Epithelial cell of proximal tubule (primary cell): Measurements from ENCODE around the gene AP1G2. TPM values are rescaled to one million over a fixed set of nuclear protein-coding genes. Genes with fewer than 3 reads are reported as not detected.

Experiments
- DNase-seq: peaks from one replicate; pipeline ENCODE4 v3.0.0-alpha.2; 2011; ENCODE audit warnings: low read depth
- H3K4me3 ChIP-seq: 2 replicates; pipeline ENCODE4 v1.5.1; 2011; ENCODE audit warnings: low read depth, mild to moderate bottlenecking, low read length
- total RNA-seq: library from RNA; depleted of rRNA; stranded (reverse); fragments of >200 nt; gene quantifications from 2 replicates; pipeline ENCODE4 v1.2.3, GENCODE V29; 2015
- TF ChIP-seq, protein P1 (sequence below): conservative IDR thresholded peaks from 2 replicates; pipeline ENCODE4 v1.5.1; 2012; ENCODE audit warnings: low read depth, mild to moderate bottlenecking, low read length

Gene AP1G2
- total RNA-seq, 1 donor from 2014 or later: 89.9 TPM

DNA sequence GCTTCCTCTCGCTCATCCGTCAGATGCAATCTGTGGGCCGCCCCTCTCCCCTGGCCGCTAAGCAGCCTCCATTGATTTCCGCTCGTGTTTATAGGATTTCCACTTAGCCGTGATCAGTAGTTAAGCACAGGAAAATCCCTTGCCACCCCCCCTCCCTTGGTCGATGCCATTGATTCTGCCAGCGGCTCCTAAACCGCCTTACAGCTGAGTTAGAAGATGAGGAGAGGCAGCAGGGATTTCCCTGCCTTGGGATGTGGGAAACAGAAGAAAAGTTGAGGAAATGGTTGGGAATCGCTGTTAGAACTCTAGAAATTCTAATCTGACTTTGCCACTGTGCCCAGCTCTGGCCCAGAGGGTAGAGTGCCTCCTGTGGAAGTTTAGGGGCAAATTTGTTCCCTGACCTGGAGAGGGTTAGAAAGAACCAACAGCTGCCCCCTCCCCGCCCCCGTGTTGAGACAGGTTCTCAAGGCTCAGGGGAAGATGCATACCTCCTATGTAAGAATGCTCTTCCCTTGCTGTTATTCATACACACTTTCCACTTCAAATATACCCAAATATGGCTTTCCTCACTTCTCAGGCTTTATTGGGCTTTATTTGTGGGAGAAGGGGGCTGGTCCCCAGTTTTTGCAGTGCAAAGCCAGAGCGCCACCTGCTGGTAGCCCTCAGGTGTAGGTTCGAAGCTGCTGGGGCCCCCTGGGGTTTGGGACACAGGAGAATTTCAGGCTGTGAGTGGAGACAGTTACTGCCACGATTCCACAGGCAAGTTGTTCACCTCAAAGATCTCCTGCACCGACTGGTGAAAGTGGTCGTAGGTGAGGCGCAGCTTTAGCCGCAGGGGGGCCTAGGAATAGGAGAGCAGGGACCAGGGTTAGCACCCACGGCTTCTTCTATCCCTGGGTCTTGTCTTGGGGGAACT lies 8.3 kb downstream of the AP1G2 start:
- H3K4me3 ChIP-seq: no peak overlapping the region
- TF ChIP-seq, protein P1, sequence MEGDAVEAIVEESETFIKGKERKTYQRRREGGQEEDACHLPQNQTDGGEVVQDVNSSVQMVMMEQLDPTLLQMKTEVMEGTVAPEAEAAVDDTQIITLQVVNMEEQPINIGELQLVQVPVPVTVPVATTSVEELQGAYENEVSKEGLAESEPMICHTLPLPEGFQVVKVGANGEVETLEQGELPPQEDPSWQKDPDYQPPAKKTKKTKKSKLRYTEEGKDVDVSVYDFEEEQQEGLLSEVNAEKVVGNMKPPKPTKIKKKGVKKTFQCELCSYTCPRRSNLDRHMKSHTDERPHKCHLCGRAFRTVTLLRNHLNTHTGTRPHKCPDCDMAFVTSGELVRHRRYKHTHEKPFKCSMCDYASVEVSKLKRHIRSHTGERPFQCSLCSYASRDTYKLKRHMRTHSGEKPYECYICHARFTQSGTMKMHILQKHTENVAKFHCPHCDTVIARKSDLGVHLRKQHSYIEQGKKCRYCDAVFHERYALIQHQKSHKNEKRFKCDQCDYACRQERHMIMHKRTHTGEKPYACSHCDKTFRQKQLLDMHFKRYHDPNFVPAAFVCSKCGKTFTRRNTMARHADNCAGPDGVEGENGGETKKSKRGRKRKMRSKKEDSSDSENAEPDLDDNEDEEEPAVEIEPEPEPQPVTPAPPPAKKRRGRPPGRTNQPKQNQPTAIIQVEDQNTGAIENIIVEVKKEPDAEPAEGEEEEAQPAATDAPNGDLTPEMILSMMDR: peak; percentile 99
- no peak for DNase-seq

DNA sequence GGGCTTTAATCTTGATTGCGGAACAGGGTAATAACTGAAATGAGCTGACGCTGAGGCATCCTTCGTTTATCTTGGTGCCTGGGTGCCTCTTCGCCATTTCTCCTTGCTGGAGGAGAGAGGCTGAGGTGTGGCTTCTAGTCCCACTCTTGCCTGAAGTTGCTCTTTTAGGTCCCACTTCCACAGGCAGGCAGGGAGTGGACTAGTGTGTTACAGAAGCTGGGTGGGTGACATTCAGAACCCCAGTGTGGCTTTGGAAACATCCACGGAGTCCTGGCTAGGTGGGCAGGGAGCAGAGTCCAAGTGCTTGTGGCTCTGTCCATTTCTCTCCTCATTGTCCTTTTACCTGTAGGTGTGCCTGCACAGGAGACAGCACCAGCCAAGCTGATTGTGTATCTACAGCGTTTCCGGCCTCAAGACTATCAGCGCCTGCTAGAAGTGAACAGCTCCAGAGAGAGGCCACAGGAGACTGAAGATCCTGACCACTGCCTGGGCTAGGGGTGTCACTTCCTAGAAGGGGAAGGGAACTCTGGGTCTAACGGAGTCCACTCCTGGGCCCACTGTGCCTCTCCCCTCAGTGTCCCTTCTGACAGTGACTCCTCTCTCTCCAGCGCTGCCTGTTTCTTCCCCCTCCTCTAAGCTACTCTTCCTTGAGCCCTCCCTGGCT lies 9.1 kb downstream of the AP1G2 start:
- no peak overlapping the region for H3K4me3 ChIP-seq
- TF ChIP-seq, protein P1: no peak
- no peak for DNase-seq

DNA sequence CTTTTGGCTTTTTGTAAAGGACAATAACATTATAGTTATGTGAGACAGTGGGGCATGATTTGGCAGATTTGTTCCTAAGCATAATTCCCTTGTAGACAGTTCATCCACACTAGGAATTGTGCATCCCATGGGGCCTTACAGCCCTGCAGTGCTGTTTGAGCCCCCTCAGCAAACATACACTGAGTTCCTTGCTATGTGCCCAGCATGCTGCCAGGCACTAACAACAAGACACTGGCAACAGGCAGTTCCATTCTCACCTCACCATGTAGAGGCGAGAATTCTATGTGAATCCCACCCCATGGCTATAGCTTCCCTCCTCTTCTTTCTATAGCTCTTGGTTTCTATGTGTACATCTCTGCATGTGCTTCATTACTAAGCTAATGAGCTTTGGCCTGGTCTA lies 9.6 kb downstream of the AP1G2 start:
- H3K4me3 ChIP-seq: no peak overlapping the region
- DNase-seq: no peak
- TF ChIP-seq, protein P1: no peak

DNA sequence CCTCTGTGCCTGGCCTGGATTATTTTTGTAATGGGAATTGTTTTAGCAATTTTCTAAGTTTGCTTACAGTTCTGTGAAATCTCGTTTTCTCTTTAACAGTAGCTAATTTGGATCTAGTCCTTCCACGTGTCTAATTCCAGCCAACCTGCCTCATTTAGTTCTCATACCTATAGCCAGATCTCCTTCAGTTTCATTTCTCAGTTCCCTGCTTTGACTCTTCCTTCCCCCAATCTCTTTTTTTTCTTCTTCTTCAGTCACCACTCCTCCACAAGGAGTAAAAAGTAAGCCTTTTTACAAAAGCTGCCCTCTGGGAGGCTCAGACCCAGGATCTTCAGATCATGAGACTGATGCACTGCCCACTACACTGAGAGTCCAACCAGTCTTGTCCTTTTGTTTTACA lies 10.1 kb downstream of the AP1G2 start:
- DNase-seq: no peak
- TF ChIP-seq, protein P1: no peak
- H3K4me3 ChIP-seq: peak overlapping the region; percentile 83

DNA sequence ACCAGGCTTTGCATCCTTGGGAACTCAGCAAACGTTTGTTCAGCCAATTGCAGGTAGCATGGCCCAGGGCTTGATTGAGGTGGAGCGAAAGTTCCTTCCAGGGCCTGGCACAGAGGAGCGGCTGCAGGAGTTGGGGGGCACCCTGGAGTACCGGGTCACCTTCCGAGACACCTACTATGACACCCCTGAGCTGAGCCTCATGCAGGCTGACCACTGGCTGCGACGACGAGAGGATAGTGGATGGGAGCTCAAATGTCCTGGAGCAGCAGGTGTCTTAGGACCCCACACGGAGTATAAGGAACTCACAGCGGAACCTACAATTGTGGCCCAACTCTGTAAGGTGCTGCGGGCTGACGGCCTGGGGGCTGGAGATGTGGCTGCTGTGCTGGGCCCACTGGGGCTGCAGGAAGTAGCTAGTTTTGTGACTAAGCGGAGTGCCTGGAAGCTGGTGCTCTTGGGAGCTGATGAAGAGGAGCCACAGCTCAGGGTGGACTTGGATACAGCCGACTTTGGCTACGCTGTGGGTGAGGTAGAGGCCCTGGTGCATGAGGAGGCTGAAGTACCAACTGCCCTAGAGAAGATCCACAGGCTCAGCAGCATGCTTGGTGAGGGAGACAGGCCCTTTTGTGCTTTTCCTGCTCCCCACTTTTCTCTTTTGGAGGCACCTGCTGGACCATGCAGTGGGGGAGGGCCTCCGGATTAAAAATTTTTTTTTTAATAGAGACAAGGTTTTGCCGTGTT lies 10.7 kb downstream of the AP1G2 start:
- H3K4me3 ChIP-seq: peak overlapping the region; percentile 83
- DNase-seq: no peak
- TF ChIP-seq, protein P1: no peak

DNA sequence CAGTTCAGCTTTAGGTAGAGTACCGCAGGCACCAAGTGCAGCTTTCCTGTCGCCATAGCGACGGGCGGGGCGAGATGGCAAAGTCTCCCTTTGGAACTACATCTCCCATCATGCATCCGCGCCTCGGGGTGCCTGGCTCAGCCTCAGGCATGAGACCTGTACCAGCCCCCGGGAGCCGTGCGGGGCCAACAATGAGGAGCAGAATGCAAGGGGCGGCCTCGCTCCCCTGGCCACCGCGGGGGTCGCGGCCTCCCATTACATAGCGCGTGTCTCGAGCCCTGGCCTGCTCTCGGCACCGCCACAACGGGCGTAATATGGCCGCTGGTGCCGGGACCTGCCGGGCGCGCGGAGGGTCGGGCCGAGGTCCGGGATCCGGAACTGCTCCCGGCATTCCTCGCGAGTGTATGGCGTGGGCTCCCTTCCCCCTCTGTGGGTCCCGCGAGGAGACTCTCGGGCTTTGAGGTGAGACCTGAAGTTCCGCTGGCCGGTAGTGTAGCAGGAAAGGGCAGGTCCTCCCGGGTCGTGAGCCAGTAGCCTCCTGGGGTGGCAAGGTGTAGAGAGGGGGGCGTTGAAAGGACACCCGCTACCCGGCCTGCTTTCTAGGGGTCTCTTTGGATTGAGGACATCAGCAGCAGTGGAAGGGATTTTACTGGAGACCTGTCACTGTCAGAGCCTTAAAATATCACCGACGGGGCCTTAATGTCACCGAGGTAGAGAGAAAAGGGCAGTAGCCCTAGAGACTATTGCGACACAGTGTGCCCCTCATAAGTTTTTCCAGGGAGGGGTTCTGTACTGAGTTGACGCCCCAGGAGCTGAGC lies 11.5 kb downstream of the AP1G2 start, which contains the start of gene THTPA:
TSS of gene THTPA (plus strand) at position 390 of the 818 bp plus-strand sequence. CDS start 487 bp downstream, outside the sequence.
- peak within 1 kb of the TSS; percentile 83 for H3K4me3 ChIP-seq

More for the DNA sequence above, 11.5 kb downstream of the AP1G2 start, which contains the start of gene THTPA:
- DNase-seq: peak; percentile 25
- TF ChIP-seq, protein P1: no peak
